Activated CD4-positive, alpha-beta T cell treated with anti-CD3 and anti-CD28 coated beads for 36 hours (primary cell): ENCODE data around the gene ZNRF4. TPM values are rescaled to one million over a fixed set of nuclear protein-coding genes. Genes with fewer than 3 reads are reported as not detected.

Experiments used
- ATAC-seq: fragments of 200-7000 bp; cut with Tn5 transposase; one replicate; pipeline ENCODE4 v1.10.0; 2021; ENCODE audit warnings: mild to moderate bottlenecking, moderate library complexity
- CTCF ChIA-PET: fragments of 350-600 bp; sonication (Branson Sonifier 250); formaldehyde crosslinking; loops from one replicate; lab custom pipeline; 2021; ENCODE audit warnings: antibody characterized with exemption; lab: Charles Lee
- POLR2A ChIA-PET: fragments of 350-600 bp; sonication (Branson Sonifier 250); formaldehyde crosslinking; loops from one replicate; lab custom pipeline; 2021; ENCODE audit warnings: antibody characterized with exemption, inconsistent platforms; lab: Charles Lee
- DNase-seq: peaks from one replicate; pipeline ENCODE4 v3.0.0-alpha.2; 2020
- H3K27ac Mint-ChIP-seq: one replicate; pipeline ENCODE4 v1.8.0; 2021; ENCODE audit warnings: mixed read lengths
- H3K27me3 Mint-ChIP-seq: one replicate; pipeline ENCODE4 v1.8.0; 2021; ENCODE audit warnings: mixed read lengths
- H3K36me3 Mint-ChIP-seq: one replicate; pipeline ENCODE4 v1.8.0; 2021; ENCODE audit warnings: low read depth, mixed read lengths
- H3K4me1 Mint-ChIP-seq: one replicate; pipeline ENCODE4 v1.8.0; 2021; ENCODE audit warnings: mixed read lengths
- H3K4me3 Mint-ChIP-seq: one replicate; pipeline ENCODE4 v1.8.0; 2021; ENCODE audit warnings: mild to moderate bottlenecking, moderate library complexity, mixed read lengths
- H3K9me3 Mint-ChIP-seq: one replicate; pipeline ENCODE4 v1.8.0; 2021; ENCODE audit warnings: low read depth, mixed read lengths
- intact Hi-C, 2 experiments: fragments of 100-400 bp; cut with DNase I in 1 of 2; cut with micrococcal nuclease in 1 of 2; formaldehyde crosslinking; loops; one replicate each; pipeline versions ENCODE4 v1.14.2 to v1.15.1; 2022 to 2024; cut with DNase I, micrococcal nuclease
- total RNA-seq, 2 experiments: library from RNA; stranded (reverse); gene quantifications; one replicate each; pipeline ENCODE4 v1.2.3, GENCODE V29; 2021

Gene ZNRF4
- total RNA-seq, 2 experiments from 2014 or later: not detected

- Mint-ChIP-seq H3K27ac (no peak overlapping the region), H3K4me1 (no peaks in the 10 kb centered on the region), H3K9me3 (no peaks in the 10 kb centered on the region), H3K27me3 (peaks cover 43% of the 10 kb centered on the region), H3K36me3 (no peaks in the 10 kb centered on the region), H3K4me3 (no peak overlapping the region)
- ATAC-seq: no peak
- POLR2A ChIA-PET: no interaction called here
- intact Hi-C loops: no loop called here
- no peak for DNase-seq
- CTCF ChIA-PET: no interaction called here
Observed at GRCh38 chr19:5492635-5493409, 37.6 kb downstream of the ZNRF4 start.

- Mint-ChIP-seq H3K4me1 (no peaks in the 10 kb centered on the region), H3K36me3 (peaks cover 2% of the 10 kb centered on the region), H3K27ac (no peak overlapping the region), H3K27me3 (peaks cover 42% of the 10 kb centered on the region), H3K9me3 (peaks cover 4% of the 10 kb centered on the region), H3K4me3 (no peak overlapping the region)
- ChIA-PET POLR2A (no interaction called here), CTCF (no interaction called here)
- DNase-seq (no peak), ATAC-seq (no peak)
- intact Hi-C loops: no loop called here
Observed at GRCh38 chr19:5494773-5495172, 39.6 kb downstream of the ZNRF4 start.

GRCh38 chr19:5495792-5496191 is 40.6 kb downstream of the ZNRF4 start:
- Mint-ChIP-seq H3K27ac (no peak overlapping the region), H3K9me3 (peaks cover 5% of the 10 kb centered on the region), H3K36me3 (peaks cover 2% of the 10 kb centered on the region), H3K27me3 (peaks cover 34% of the 10 kb centered on the region), H3K4me1 (no peaks in the 10 kb centered on the region), H3K4me3 (no peak overlapping the region)
- POLR2A ChIA-PET: no interaction called here
- CTCF ChIA-PET: interaction anchor here (0.6 kb wide), 1 partner anchor 70 kb away, joined by 3 read pairs; no protein-coding TSS in a partner anchor
- DNase-seq: no peak
- ATAC-seq: no peak
- intact Hi-C loops: no loop called here

- ATAC-seq: no peak
- H3K27me3 Mint-ChIP-seq: peaks cover 24% of the 10 kb centered on the region
- H3K9me3 Mint-ChIP-seq: peaks cover 7% of the 10 kb centered on the region
- no peak overlapping the region for H3K4me3 Mint-ChIP-seq
- no peaks in the 10 kb centered on the region for H3K4me1 Mint-ChIP-seq
- CTCF ChIA-PET: no interaction called here
- intact Hi-C loops: no loop called here
- H3K36me3 Mint-ChIP-seq: peaks cover 2% of the 10 kb centered on the region
- no peak overlapping the region for H3K27ac Mint-ChIP-seq
- DNase-seq: no peak
- POLR2A ChIA-PET: no interaction called here
Observed at GRCh38 chr19:5497297-5497696, 42.1 kb downstream of the ZNRF4 start.

GRCh38 chr19:5498830-5499550 is 43.8 kb downstream of the ZNRF4 start:
- H3K4me1 Mint-ChIP-seq: no peaks in the 10 kb centered on the region
- POLR2A ChIA-PET: no interaction called here
- no peak overlapping the region for H3K4me3 Mint-ChIP-seq
- peaks cover 2% of the 10 kb centered on the region for H3K36me3 Mint-ChIP-seq
- H3K9me3 Mint-ChIP-seq: peaks cover 14% of the 10 kb centered on the region
- no peak overlapping the region for H3K27ac Mint-ChIP-seq
- CTCF ChIA-PET: no interaction called here
- H3K27me3 Mint-ChIP-seq: peaks cover 18% of the 10 kb centered on the region
- no peak for ATAC-seq
- no peak for DNase-seq
- intact Hi-C loops: no loop called here

- Mint-ChIP-seq H3K27me3 (peaks cover 6% of the 10 kb centered on the region), H3K36me3 (peaks cover 2% of the 10 kb centered on the region), H3K27ac (no peak overlapping the region), H3K4me3 (no peak overlapping the region), H3K9me3 (peaks cover 16% of the 10 kb centered on the region), H3K4me1 (no peaks in the 10 kb centered on the region)
- intact Hi-C loops: no loop called here
- ChIA-PET POLR2A (interaction anchor here (0.5 kb wide), 1 partner anchor 72 kb away, joined by 3 read pairs; no protein-coding TSS in a partner anchor), CTCF (interaction anchor here (0.6 kb wide), 1 partner anchor 84 kb away, joined by 3 read pairs; no protein-coding TSS in a partner anchor)
- no peak for DNase-seq
- ATAC-seq: no peak
Observed at GRCh38 chr19:5501907-5502306, 46.7 kb downstream of the ZNRF4 start.

GRCh38 chr19:5503598-5503997 is 48.4 kb downstream of the ZNRF4 start:
- POLR2A ChIA-PET: no interaction called here
- Mint-ChIP-seq H3K36me3 (peaks cover 2% of the 10 kb centered on the region), H3K4me3 (no peak overlapping the region), H3K9me3 (peaks cover 16% of the 10 kb centered on the region), H3K4me1 (no peaks in the 10 kb centered on the region), H3K27ac (no peak overlapping the region), H3K27me3 (peaks cover 5% of the 10 kb centered on the region)
- no peak for ATAC-seq
- intact Hi-C loops: no loop called here
- CTCF ChIA-PET: interaction anchor here (1.5 kb wide), 1 partner anchor 12 kb away, joined by 4 read pairs; no protein-coding TSS in a partner anchor
- DNase-seq: no peak

GRCh38 chr19:5504114-5504513 is 48.9 kb downstream of the ZNRF4 start:
- ATAC-seq (no peak), DNase-seq (no peak)
- H3K36me3 Mint-ChIP-seq: peaks cover 2% of the 10 kb centered on the region
- ChIA-PET POLR2A (no interaction called here), CTCF (interaction anchor here (0.7 to 1.5 kb wide), 3 partner anchors 10 to 31 kb away, joined by 3 to 4 read pairs (median 4); no protein-coding TSS in a partner anchor)
- H3K4me1 Mint-ChIP-seq: no peaks in the 10 kb centered on the region
- H3K27ac Mint-ChIP-seq: no peak overlapping the region
- H3K4me3 Mint-ChIP-seq: no peak overlapping the region
- intact Hi-C loops: no loop called here
- H3K27me3 Mint-ChIP-seq: peaks cover 5% of the 10 kb centered on the region
- peaks cover 16% of the 10 kb centered on the region for H3K9me3 Mint-ChIP-seq

Other genes with a start within 250 kb of the ZNRF4 start
- 1 to 10 TPM; 1.8 TPM for gene PTPRS, start 114.6 kb upstream of the ZNRF4 start, total RNA-seq
- under 1 TPM; 0.23 to 0.27 TPM for gene TINCR, start 112.5 kb downstream of the ZNRF4 start, total RNA-seq
- gene SAFB2, start 167.4 kb downstream of the ZNRF4 start, total RNA-seq: 10 to 100 TPM; 65.0 to 78.6 TPM
- 100 to 1,000 TPM; 100 to 118 TPM for gene SAFB, start 167.7 kb downstream of the ZNRF4 start, total RNA-seq
- gene MICOS13, start 225.1 kb downstream of the ZNRF4 start, total RNA-seq: 10 to 100 TPM; 50.9 to 52.1 TPM
- gene HSD11B1L, start 225.6 kb downstream of the ZNRF4 start, total RNA-seq: 1 to 10 TPM; 2.0 to 3.2 TPM
- gene RPL36, start 234.9 kb downstream of the ZNRF4 start, total RNA-seq: 1,000 to 10,000 TPM; 1,452 to 1,530 TPM